Erythroblast (primary cell): Measurements from ENCODE around the gene CIAO1.
A peak's percentile ranks its signal among the peaks of the same experiment; 100 is the strongest.

Experiments used
- DNase-seq, 2 experiments: peaks; one replicate each; lab custom pipeline; 2025; lab: John Stamatoyannopoulos, UW
- GATA1 ChIP-seq: IDR thresholded peaks from 2 replicates; pipeline ENCODE4 v1.6.1; 2011; ENCODE audit warnings: low read depth, mild to moderate bottlenecking, control low read depth, low read length, moderate library complexity
- POLR2A ChIP-seq: IDR thresholded peaks from 2 replicates; pipeline ENCODE4 v1.6.1; 2011; ENCODE audit warnings: mild to moderate bottlenecking, low read length

CIAO1 gene

GRCh38 chr2:96258166-96259022 is 7.6 kb upstream of the CIAO1 start:
- DNase-seq, result no peak
- TF ChIP-seq GATA1, result no peak
- no peak for TF ChIP-seq POLR2A

- DNase-seq, result no peak
Measured at GRCh38 chr2:96259497-96259921, 6.5 kb upstream of the CIAO1 start.

GRCh38 chr2:96260387-96261260 is 5.4 kb upstream of the CIAO1 start:
- TF ChIP-seq POLR2A, result no peak
- TF ChIP-seq GATA1, result no peak
- DNase-seq, result peak; percentile 56 to 66

More at GRCh38 chr2:96259497-96259921, 6.5 kb upstream of the CIAO1 start:
- no peak for TF ChIP-seq POLR2A
- no peak for TF ChIP-seq GATA1

- DNase-seq, result no peak
- TF ChIP-seq POLR2A (no peak), GATA1 (no peak)
Measured at GRCh38 chr2:96261328-96262003, 4.6 kb upstream of the CIAO1 start.

- TF ChIP-seq POLR2A (no peak), GATA1 (no peak)
- DNase-seq, result no peak
Measured at GRCh38 chr2:96262306-96262705, 3.7 kb upstream of the CIAO1 start.

- DNase-seq, result no peak
- TF ChIP-seq POLR2A, result no peak
- no peak for TF ChIP-seq GATA1
Measured at GRCh38 chr2:96264086-96264485, 1.9 kb upstream of the CIAO1 start.

GRCh38 chr2:96264656-96265348 is 1.2 kb upstream of the CIAO1 start:
- peak; percentile 69 to 71 for DNase-seq
- TF ChIP-seq POLR2A, result no peak
- TF ChIP-seq GATA1, result no peak

- peak; percentile 63 to 76 for DNase-seq
- TF ChIP-seq GATA1, result no peak
- TF ChIP-seq POLR2A, result no peak
Measured at GRCh38 chr2:96265349-96265839, 631 bp upstream of the CIAO1 start.

GRCh38 chr2:96267159-96267971 is 1.3 kb downstream of the CIAO1 start:
- TF ChIP-seq GATA1, result no peak
- TF ChIP-seq POLR2A, result no peak
- DNase-seq, result peak; percentile 72 to 74

GRCh38 chr2:96271995-96272394 is 6.0 kb downstream of the CIAO1 start:
- no peak for TF ChIP-seq POLR2A
- TF ChIP-seq GATA1, result no peak
- no peak for DNase-seq

GRCh38 chr2:96273763-96274162 is 7.7 kb downstream of the CIAO1 start:
- no peak for DNase-seq
- TF ChIP-seq POLR2A (no peak), GATA1 (no peak)

- no peak for DNase-seq
- TF ChIP-seq POLR2A (no peak), GATA1 (no peak)
Measured at GRCh38 chr2:96274355-96275056, 8.5 kb downstream of the CIAO1 start.
